UCSD-AML1 (cell line): Measurements from ENCODE around the gene XXYLT1.
"Not testable (repeated sequence)": the region's sequence is repeated elsewhere in the genome, so short reads cannot be mapped to it uniquely, and the experiment has no call there.

Source experiments
- DNase-seq: peaks from one replicate; lab custom pipeline; 2025; ENCODE audit not compliant: unreplicated experiment; lab: John Stamatoyannopoulos, UW

Gene XXYLT1

GRCh38 chr3:195117978-195118581, 152.9 kb downstream of the XXYLT1 start:
- DNase-seq = no peak

DNA sequence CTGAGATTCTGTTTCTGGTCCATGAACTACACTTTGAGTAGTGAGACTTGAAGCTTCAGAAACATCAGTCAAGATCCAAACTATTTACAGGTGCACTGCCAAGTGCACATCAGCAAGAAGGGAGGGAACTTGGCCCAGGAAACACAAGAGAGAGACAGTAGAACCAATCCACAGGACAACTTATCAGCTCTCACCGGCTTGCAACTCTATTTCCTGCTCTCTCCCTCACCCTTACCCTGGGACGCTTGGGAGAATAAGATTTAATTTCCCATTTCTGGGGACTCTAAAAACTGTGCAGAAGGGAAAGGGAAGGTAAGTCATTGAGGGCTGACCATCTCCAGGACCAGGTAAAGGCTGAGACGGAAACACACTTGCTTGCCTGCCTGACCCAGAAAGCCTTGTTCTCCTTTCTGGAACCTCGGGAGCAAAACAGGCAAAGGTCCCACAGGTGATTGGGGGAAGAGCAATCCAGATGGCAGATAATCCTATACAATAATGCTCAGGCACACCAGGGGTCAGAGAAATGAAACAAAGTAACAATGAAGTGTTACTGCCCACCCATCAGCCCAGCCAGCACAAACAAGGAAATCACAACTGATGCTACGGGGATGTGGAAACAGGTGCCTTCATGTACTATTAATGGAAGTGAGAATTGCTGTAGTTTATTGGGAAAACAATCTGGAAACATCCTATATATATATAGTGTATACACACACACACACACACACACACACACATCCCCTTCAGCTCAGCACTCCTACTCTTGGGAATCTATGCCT, 154.4 kb downstream of the XXYLT1 start:
- DNase-seq = no peak

GRCh38 chr3:195115600-195116406, 155.2 kb downstream of the XXYLT1 start:
- no peak for DNase-seq

DNA sequence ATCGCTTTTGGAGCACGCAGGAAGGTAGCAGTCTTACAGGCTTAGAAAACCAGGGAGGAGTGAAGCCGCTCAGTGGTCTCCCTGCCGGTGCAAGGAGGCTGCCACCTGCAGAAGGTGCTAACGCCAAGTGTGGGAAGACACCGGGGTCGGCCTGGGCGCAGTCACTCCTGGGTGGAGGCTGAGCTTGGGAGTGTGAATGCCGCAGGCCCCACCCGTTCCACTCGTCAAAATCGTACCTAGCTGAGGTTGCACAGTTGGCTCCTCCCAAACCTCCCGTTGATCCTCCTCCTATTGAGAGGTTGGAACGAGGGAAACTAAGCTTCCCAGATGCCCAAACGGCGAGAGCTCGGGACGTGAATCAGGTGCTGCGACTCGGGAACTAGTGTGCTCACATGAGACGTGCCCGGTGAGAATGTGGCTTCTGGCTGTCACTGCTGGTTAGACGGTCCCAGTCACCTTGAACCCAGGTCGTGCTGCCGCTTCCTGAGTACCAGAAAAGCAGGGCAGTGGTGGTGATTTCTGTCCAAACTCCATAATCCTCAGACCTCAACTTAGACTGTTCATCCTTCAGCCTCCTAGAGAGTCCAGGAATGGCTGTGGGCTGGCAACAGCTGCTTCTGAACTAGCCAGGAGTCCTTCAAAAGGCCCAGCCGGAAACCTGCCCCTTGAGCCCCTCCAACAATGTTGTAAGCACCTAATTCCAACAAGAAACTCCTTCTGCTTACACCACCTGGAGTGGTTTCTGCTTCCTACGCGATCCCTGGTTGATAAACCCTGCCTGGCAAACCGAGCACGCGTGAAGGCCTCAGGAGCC, 156.0 kb downstream of the XXYLT1 start:
- no peak for DNase-seq

DNA sequence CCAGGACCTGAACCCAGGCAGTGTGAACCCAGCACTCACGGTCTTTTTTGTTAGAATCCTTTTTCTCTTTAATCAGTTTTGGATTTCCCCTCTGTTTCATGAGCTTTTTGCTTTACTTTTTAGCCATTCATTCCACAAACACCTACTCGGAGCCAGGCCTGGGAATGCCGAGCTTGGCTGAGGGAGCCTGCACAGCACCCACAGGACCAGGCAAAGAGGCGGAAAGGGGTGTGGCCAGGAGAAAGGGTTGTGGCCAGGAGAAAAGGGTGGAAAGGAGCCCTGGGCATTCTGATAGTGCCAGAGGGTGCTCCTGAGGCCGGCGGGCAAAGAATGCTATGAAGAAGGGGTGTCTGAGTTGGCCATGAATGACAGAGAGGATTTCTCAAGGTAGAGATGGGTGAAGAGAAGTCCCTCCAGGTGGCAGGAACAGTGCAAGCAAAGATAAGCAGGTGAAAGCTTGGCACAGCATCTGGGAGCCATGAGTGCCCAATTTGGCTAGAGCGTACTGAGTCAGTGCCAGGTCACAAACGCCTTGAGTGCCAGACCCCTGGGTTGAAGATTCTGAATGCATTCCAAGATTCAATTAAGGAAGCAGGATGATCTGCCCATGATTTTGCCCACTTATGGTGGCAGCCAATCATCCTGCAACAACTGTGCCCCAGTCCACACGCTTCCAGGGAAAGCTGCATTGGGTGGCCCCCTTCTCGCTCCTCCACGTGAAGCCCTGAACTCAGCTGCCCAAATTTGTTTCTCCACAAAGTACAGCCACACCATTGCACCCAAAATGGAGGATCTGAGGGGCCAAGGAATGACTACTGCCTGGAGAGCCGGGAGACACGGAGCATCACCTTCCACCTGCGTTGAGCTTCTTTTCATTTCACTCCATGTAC, 157.2 kb downstream of the XXYLT1 start:
- DNase-seq = no peak

GRCh38 chr3:195113048-195113447, 157.9 kb downstream of the XXYLT1 start:
- no peak for DNase-seq

GRCh38 chr3:195112361-195112791, 158.6 kb downstream of the XXYLT1 start:
- no peak for DNase-seq

DNA sequence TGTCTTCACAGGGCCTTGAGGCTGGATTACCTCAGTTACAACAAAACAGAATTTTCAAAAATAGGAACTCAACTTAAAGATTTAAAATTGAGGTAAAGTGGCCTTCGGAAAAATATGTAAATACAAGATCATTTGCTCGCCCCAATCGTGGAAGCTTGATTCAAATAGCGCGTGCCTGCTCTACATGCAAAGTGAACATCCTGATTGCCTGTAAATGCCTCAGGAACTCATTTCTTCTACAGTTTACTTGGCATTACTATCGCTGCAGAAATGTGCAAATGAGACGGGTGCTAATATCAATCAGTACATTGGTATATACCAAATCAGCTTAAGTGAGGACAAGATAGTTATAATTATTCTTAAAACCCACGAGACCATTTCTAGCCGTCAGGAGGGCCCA, 159.2 kb downstream of the XXYLT1 start:
- DNase-seq = no peak

DNA sequence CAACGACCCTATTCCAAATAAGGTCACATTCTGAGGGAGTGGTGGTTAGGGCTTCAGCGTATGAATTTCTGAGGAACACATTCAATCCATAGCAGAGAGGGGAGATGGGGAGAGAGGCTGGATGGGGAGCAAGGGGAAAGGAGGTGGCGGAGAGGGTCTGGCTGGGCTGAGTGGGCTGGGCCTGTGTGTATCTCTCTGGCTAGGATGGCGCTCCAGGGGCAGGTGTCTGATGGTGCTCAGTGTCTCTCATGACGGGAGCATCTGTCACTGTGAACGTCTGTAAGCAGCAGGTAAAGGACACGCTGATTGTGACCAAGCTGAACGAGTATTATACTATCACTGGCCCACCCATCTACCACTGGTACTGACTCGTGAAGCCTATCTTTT, 159.6 kb downstream of the XXYLT1 start:
- no peak for DNase-seq

DNA sequence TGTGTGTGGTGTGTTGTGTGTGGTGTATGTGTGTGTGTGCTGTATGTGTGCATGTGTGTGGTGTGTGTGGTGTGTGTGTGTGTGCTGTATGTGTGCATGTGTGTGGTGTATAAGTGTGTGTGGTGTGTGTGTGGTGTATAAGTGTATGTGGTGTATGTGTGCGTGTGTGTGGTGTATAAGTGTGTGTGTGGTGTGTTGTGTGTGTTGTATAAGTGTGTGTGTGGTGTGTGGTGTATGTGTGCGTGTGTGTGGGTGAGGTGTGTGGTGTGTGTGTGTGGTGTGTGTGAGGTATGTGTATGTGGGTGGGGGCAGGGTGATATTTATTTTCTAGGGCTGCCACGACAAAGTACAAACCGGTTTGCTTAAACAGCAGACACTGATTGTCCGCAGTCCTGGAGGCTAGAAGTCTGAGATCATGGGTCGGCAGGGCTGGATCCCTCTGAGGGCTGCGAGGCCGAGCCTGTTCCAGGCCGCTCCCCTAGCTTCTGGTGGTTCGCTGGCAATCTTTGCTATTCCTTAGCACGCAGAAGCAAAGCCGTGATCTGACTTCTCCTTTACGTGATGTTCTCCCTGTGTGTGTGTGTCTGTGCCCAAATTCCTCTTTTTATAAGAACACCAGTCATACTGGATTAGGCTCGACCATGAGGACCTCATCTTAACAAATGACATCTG, 160.2 kb downstream of the XXYLT1 start:
- DNase-seq = no peak

GRCh38 chr3:195109098-195109657, 161.8 kb downstream of the XXYLT1 start:
- DNase-seq = no peak

GRCh38 chr3:195107593-195107992, 163.4 kb downstream of the XXYLT1 start:
- no peak for DNase-seq

DNA sequence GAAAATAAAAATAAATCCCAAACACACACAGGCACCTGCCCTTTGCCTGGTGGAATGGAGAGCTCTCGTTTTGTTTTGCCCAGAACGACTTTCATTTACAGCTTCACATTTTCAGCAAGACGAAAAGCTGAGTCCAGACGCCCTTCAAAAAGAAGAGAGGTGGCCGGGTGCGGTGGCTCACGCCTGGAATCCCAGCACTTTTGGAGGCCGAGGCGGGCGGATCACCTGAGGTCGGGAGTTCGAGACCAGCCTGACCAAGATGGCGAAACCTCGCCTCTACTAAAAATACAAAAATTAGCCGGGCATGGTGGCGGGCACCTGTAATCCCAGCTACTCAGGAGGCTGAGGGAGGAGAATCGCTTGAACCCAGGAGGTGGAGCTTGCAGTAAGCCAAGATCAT, 163.9 kb downstream of the XXYLT1 start:
- not testable (repeated sequence) for DNase-seq

- DNase-seq = peak; percentile 73
Observed at GRCh38 chr3:195106418-195106906, 164.5 kb downstream of the XXYLT1 start.

DNA sequence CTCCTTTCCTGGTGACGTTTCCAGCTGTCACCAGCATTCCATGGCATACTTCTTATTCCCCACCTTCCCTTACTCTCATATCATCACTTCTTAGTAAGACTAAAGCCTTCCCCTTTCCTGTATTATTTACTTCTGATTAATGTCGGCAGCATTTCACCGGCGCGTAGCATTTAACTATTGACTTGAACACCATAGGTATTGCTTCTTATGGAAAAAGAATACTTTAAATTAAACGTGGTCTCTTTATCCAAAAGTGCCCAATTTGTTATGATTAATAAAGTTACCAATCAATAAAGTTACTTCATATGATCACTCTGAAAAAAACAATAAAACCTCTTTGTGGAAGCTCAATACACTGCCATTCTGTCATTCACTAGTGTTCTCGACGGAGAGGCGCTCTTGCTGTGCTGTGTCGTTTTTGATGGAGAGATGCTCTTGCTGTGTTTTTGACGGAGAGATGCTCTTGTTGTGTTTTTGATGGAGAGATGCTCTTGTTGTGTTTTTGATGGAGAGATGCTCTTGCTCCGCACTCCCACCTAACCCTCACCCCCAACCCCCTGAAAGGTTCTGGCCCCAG, 165.0 kb downstream of the XXYLT1 start:
- DNase-seq = no peak

GRCh38 chr3:195105389-195105788, 165.6 kb downstream of the XXYLT1 start:
- DNase-seq = no peak

GRCh38 chr3:195104340-195104739, 166.6 kb downstream of the XXYLT1 start:
- no peak for DNase-seq

DNA sequence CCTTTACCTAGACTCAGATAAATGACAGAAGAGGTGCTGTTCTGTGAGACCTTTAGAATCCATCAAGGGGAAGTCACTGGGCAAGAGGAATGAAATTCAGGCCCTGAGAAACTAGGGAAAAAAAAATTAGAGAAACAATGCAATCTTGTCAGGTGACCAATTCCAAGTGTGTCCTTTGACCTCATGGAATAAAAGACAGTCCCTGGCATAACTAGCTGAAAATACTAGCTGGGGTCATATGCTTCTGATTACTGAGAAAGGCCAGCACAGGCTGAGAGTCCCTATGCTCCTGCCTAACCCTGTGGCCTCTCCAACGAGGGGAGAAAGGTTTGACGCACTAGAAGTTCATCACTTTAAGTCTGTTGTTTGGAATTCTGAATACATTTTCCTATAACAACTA, 167.3 kb downstream of the XXYLT1 start:
- no peak for DNase-seq
